ENCODE data around the gene SPSB4. TPM values are rescaled to one million over a fixed set of nuclear protein-coding genes. Genes with fewer than 3 reads are reported as not detected.

The SPSB4 gene
- total and polyA plus RNA-seq, 2 donors (not counting 1 experiment from before 2014, with no cell fraction given), result not detected

DNA sequence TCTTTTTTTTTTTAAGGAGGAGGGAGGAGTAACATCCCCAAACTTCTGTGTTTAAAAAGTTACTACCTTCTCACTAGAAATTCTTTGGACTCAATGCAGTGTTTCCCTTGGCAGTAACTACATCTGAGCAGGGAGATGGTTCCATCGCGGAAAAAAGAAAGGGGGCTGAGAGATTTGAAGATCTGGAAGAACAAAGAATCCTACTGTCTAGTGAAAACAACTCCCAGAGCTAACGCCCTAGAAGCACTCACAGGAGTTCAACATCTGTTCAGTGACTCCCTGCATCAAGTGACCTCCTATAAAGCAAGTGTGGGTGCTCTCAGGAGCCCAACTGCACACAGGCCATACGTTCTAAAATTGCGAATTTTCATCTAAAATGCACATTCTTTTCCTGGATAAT, 113.7 kb downstream of the SPSB4 start:
- H3K27ac Mint-ChIP-seq, result no peak overlapping the region
- CTCF ChIA-PET, result interaction anchor here (1.3 kb wide), 1 partner anchor 8 kb away, joined by 3 read pairs; no protein-coding TSS in a partner anchor
- H3K4me2 ChIP-seq (replicated peaks; ENCODE audit: low read depth, low read length, poor library complexity, severe bottlenecking), result no peak overlapping the region
- POLR2A ChIA-PET, result no interaction called here
- H3K27ac ChIP-seq (ENCODE audit: low read length in 2 of 2), result no peak overlapping the region
- no peaks in the 10 kb centered on the region for H4K20me1 ChIP-seq (ENCODE audit: control insufficient read depth, insufficient read depth, low read length, poor library complexity, severe bottlenecking)
- no peaks in the 10 kb centered on the region for H3K4me1 Mint-ChIP-seq
- TF ChIP-seq, protein P1, sequence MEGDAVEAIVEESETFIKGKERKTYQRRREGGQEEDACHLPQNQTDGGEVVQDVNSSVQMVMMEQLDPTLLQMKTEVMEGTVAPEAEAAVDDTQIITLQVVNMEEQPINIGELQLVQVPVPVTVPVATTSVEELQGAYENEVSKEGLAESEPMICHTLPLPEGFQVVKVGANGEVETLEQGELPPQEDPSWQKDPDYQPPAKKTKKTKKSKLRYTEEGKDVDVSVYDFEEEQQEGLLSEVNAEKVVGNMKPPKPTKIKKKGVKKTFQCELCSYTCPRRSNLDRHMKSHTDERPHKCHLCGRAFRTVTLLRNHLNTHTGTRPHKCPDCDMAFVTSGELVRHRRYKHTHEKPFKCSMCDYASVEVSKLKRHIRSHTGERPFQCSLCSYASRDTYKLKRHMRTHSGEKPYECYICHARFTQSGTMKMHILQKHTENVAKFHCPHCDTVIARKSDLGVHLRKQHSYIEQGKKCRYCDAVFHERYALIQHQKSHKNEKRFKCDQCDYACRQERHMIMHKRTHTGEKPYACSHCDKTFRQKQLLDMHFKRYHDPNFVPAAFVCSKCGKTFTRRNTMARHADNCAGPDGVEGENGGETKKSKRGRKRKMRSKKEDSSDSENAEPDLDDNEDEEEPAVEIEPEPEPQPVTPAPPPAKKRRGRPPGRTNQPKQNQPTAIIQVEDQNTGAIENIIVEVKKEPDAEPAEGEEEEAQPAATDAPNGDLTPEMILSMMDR (IDR thresholded peaks at IDR 0.05), result no peak
- no peak for TF ChIP-seq EZH2 (IDR thresholded peaks at IDR 0.05; ENCODE audit: borderline replicate concordance, insufficient read depth, low read depth, low read length, poor library complexity, severe bottlenecking)
- DNase-seq, result no peak
- H3K9me3 Mint-ChIP-seq (ENCODE audit: insufficient read depth), result peaks cover 13% of the 10 kb centered on the region
- H3K9me3 ChIP-seq (ENCODE audit: control extremely low read depth in 1 of 3, control insufficient read depth in 2 of 3, insufficient read depth in 1 of 3, low read length in 2 of 3), result peaks cover 2 to 5% (median 3%) of the 10 kb centered on the region in 3 donors
- no peaks in the 10 kb centered on the region for H3K4me1 ChIP-seq (ENCODE audit: control insufficient read depth in 2 of 2, insufficient read depth in 2 of 2, low read length in 2 of 2)
- no peak overlapping the region for H2AFZ ChIP-seq (ENCODE audit: insufficient read depth, low read depth, low read length, poor library complexity, severe bottlenecking)
- H3K9ac ChIP-seq (ENCODE audit: low read length), result no peak overlapping the region
- no peak for ATAC-seq (ENCODE audit: low read depth)
- H3K4me3 ChIP-seq (ENCODE audit: control extremely low read depth in 1 of 5, extremely low read depth in 1 of 5, insufficient read depth in 1 of 5, low read depth in 2 of 5, low read length in 4 of 5), result no peak overlapping the region
- no peaks in the 10 kb centered on the region for H3K79me2 ChIP-seq (ENCODE audit: control insufficient read depth, insufficient read depth, low read length)
- H3K4me3 Mint-ChIP-seq, result no peak overlapping the region
- no peaks in the 10 kb centered on the region for H3K27me3 ChIP-seq (replicated peaks in 1 of 4; ENCODE audit: control extremely low read depth in 1 of 4, control insufficient read depth in 3 of 4, insufficient read depth in 4 of 4, low read length in 3 of 4)
- WGBS (ENCODE audit: insufficient coverage), result 100% methylated on average over 1 of the region's 5 CpGs
- H3K27me3 Mint-ChIP-seq, result no peaks in the 10 kb centered on the region
- no peaks in the 10 kb centered on the region for H3K36me3 ChIP-seq (replicated peaks in 1 of 2; ENCODE audit: control extremely low read depth in 1 of 2, control insufficient read depth in 1 of 2, extremely low read depth in 1 of 2, insufficient read depth in 2 of 2, low read length in 1 of 2)
- intact Hi-C loops (cut with micrococcal nuclease), result no loop called here

DNA sequence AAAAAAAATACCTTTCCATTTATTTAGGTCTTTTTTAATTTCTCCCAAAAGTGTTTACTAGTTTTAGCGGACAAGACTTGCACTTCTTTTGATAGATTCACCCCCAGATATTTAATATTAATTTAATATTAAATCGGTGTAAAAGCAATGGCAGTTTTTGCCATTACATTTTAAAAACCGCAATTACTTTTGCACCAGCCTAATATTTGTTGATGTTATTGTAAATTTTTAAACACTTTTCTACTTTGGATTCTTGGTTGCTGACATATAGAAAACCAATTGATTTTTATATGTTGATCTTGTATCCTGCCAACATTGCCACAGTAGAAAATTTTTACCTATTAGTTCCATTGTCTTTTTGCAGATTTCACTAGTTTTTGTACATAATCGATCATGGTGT, 116.5 kb downstream of the SPSB4 start:
- H3K27ac Mint-ChIP-seq, result no peak overlapping the region
- ChIA-PET CTCF (no interaction called here), POLR2A (no interaction called here)
- peaks cover 0 to 3% (median 0%) of the 10 kb centered on the region in 4 experiments for H3K27me3 ChIP-seq (replicated peaks in 1 of 4; ENCODE audit: control extremely low read depth in 1 of 4, control insufficient read depth in 3 of 4, insufficient read depth in 4 of 4, low read length in 3 of 4)
- ATAC-seq (ENCODE audit: low read depth), result no peak
- no peak overlapping the region for H3K27ac ChIP-seq (ENCODE audit: low read length in 2 of 2)
- H3K4me1 ChIP-seq (ENCODE audit: control insufficient read depth in 2 of 2, insufficient read depth in 2 of 2, low read length in 2 of 2), result no peaks in the 10 kb centered on the region
- H3K27me3 Mint-ChIP-seq, result peaks cover 10% of the 10 kb centered on the region
- no peak for TF ChIP-seq EZH2 (IDR thresholded peaks at IDR 0.05; ENCODE audit: borderline replicate concordance, insufficient read depth, low read depth, low read length, poor library complexity, severe bottlenecking)
- TF ChIP-seq, protein P1 (IDR thresholded peaks at IDR 0.05), result no peak
- no peak overlapping the region for H3K4me2 ChIP-seq (replicated peaks; ENCODE audit: low read depth, low read length, poor library complexity, severe bottlenecking)
- H3K4me3 Mint-ChIP-seq, result no peak overlapping the region
- no peaks in the 10 kb centered on the region for H4K20me1 ChIP-seq (ENCODE audit: control insufficient read depth, insufficient read depth, low read length, poor library complexity, severe bottlenecking)
- H3K9me3 ChIP-seq (ENCODE audit: control extremely low read depth in 1 of 3, control insufficient read depth in 2 of 3, insufficient read depth in 1 of 3, low read length in 2 of 3), result peaks cover 2 to 5% (median 2%) of the 10 kb centered on the region in 3 donors
- DNase-seq, result no peak
- no peaks in the 10 kb centered on the region for H3K36me3 ChIP-seq (replicated peaks in 1 of 2; ENCODE audit: control extremely low read depth in 1 of 2, control insufficient read depth in 1 of 2, extremely low read depth in 1 of 2, insufficient read depth in 2 of 2, low read length in 1 of 2)
- intact Hi-C loops (cut with micrococcal nuclease), result no loop called here
- H3K79me2 ChIP-seq (ENCODE audit: control insufficient read depth, insufficient read depth, low read length), result no peaks in the 10 kb centered on the region
- H2AFZ ChIP-seq (ENCODE audit: insufficient read depth, low read depth, low read length, poor library complexity, severe bottlenecking), result no peak overlapping the region
- H3K4me3 ChIP-seq (ENCODE audit: control extremely low read depth in 1 of 5, extremely low read depth in 1 of 5, insufficient read depth in 1 of 5, low read depth in 2 of 5, low read length in 4 of 5), result no peak overlapping the region
- no CpG with 5 or more reads among the region's 4 CpGs for WGBS (ENCODE audit: insufficient coverage)
- H3K9ac ChIP-seq (ENCODE audit: low read length), result no peak overlapping the region
- no peaks in the 10 kb centered on the region for H3K4me1 Mint-ChIP-seq
- no peaks in the 10 kb centered on the region for H3K9me3 Mint-ChIP-seq (ENCODE audit: insufficient read depth)
